Breast epithelium (tissue), 3 donors: ENCODE data around the gene KLF1.

Source experiments
- POLR2A ChIP-seq: fragments of 450-650 bp; IDR thresholded peaks from one replicate; pipeline ENCODE4 v1.6.1; 2016; ENCODE audit warnings: antibody characterized with exemption, mild to moderate bottlenecking, moderate library complexity
- TF ChIP-seq, protein P1 (sequence below), 3 donors: fragments of 450-650 bp; IDR thresholded peaks; one replicate each; pipeline ENCODE4 v1.5.1; 2016 to 2017; ENCODE audit warnings: antibody characterized with exemption in 3 of 3, mild to moderate bottlenecking in 3 of 3, moderate library complexity in 3 of 3

DNA sequence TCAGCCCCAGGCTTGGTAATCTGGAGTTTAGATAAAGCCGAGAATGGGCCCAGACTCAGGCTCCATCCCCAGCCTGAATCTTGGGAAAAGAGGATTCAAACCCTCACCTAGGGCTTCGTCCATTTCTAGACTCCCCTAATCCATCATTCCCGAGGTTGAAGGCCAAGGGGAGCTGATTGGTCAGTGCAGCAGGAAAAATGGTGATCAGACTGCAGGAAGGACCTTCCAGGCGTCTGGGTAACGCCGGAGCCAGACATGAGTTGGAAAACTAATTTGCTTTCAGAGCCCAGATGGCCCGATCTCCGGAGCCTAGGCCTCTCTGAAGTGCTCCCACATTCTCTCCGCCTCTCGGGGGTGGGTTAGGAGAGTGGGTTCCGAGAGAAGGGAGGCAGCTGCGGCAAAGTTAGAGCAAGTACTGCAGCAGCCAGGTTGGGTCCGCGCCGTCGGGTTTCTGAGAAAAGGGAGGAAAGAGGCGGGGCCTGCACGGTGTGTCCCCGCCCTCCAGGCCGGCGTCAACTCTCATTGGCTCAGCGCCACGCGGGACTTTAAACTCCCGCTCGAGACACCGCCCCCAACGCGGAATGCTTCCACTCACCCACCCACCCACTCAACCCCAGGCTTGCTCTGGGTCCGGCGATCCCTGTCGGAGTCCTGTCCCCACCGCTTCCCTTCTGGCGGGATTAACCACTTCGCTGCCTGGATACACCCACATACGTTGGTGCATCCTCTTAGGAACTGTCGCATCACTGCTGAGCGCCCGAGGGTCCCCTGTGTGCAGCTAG, 51.8 kb downstream of the KLF1 start:
- TF ChIP-seq, protein P1, sequence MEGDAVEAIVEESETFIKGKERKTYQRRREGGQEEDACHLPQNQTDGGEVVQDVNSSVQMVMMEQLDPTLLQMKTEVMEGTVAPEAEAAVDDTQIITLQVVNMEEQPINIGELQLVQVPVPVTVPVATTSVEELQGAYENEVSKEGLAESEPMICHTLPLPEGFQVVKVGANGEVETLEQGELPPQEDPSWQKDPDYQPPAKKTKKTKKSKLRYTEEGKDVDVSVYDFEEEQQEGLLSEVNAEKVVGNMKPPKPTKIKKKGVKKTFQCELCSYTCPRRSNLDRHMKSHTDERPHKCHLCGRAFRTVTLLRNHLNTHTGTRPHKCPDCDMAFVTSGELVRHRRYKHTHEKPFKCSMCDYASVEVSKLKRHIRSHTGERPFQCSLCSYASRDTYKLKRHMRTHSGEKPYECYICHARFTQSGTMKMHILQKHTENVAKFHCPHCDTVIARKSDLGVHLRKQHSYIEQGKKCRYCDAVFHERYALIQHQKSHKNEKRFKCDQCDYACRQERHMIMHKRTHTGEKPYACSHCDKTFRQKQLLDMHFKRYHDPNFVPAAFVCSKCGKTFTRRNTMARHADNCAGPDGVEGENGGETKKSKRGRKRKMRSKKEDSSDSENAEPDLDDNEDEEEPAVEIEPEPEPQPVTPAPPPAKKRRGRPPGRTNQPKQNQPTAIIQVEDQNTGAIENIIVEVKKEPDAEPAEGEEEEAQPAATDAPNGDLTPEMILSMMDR (IDR thresholded peaks at IDR 0.05) = no peak
- no peak for TF ChIP-seq POLR2A
